Left lung (tissue), 10 donors: ENCODE measurements around the gene TNP2. TPM values are rescaled to one million over a fixed set of nuclear protein-coding genes. Genes with fewer than 3 reads are reported as not detected.

ENCODE experiments used
- ATAC-seq: fragments of 200-7000 bp; cut with Tn5 transposase; one replicate; pipeline ENCODE4 v1.9.1; 2020; ENCODE audit warnings: moderate library complexity
- DNase-seq, 4 donors: peaks; one replicate each; pipeline ENCODE4 v3.0.0-alpha.2; 2013 to 2020
- H3K27ac ChIP-seq, 2 donors: fragments of 200-600 bp; sonication (generic) in 1 of 2; one replicate each; pipeline versions ENCODE4 v1.5.0 to v1.8.0; 2020 to 2021
- H3K27me3 ChIP-seq, 2 donors: fragments of 200-600 bp; sonication (generic) in 1 of 2; one replicate each; pipeline versions ENCODE4 v1.5.0 to v1.8.0; 2020 to 2021
- H3K36me3 ChIP-seq, 2 donors: fragments of 200-600 bp; sonication (generic) in 1 of 2; one replicate each; pipeline versions ENCODE4 v1.5.0 to v1.8.0; 2020 to 2021
- H3K4me1 ChIP-seq, 2 donors: fragments of 200-600 bp; one replicate each; pipeline ENCODE4 v1.8.0; 2021
- H3K4me3 ChIP-seq, 2 donors: fragments of 200-600 bp; sonication (generic) in 1 of 2; one replicate each; pipeline versions ENCODE4 v1.5.0 to v1.8.0; 2020 to 2021; ENCODE audit warnings: mild to moderate bottlenecking in 1 of 2
- H3K9me3 ChIP-seq, 2 donors: fragments of 200-600 bp; sonication (generic) in 1 of 2; one replicate each; pipeline versions ENCODE4 v1.5.0 to v1.8.0; 2020 to 2021
- intact Hi-C, 2 donors: fragments of 100-400 bp; cut with DNase I; formaldehyde crosslinking; loops; one replicate each; pipeline versions ENCODE4 v1.11.2 to v1.14.2; 2022
- polyA plus RNA-seq, 6 donors: library from polyadenylated mRNA; unstranded; fragments of 120-200 nt; gene quantifications; one replicate each; pipeline ENCODE4 v1.2.1, GENCODE V29; 2013; ENCODE audit not compliant: insufficient read length in 6 of 6
- total RNA-seq, 2 donors: library from RNA; stranded (reverse); fragmentation: NEBNext Ultra II Directional; extraction: Animal tissue kit (Norgen Biotek cat#: 25700); gene quantifications; one replicate each; pipeline ENCODE4 v1.2.1, GENCODE V29; 2021
- TF ChIP-seq, protein P1 (sequence below), 2 donors: fragments of 200-600 bp; sonication (generic) in 1 of 2; IDR thresholded peaks; one replicate each; pipeline versions ENCODE4 v1.5.0 to v1.8.0; 2021; ENCODE audit warnings: antibody characterized with exemption in 2 of 2
- donor health status: DM: no; HTN: yes; CAD: no.
- donor health status: DM: no; HTN: no; CAD: no.

Gene TNP2
- total and polyA plus RNA-seq, 8 donors = not detected

GRCh38 chr16:11234884-11235702 is 34.0 kb downstream of the TNP2 start:
- peaks cover 0 to 64% of the 10 kb centered on the region in 2 donors for H3K4me1 ChIP-seq
- intact Hi-C loops = no loop called here
- no peak overlapping the region for H3K4me3 ChIP-seq
- TF ChIP-seq, protein P1, sequence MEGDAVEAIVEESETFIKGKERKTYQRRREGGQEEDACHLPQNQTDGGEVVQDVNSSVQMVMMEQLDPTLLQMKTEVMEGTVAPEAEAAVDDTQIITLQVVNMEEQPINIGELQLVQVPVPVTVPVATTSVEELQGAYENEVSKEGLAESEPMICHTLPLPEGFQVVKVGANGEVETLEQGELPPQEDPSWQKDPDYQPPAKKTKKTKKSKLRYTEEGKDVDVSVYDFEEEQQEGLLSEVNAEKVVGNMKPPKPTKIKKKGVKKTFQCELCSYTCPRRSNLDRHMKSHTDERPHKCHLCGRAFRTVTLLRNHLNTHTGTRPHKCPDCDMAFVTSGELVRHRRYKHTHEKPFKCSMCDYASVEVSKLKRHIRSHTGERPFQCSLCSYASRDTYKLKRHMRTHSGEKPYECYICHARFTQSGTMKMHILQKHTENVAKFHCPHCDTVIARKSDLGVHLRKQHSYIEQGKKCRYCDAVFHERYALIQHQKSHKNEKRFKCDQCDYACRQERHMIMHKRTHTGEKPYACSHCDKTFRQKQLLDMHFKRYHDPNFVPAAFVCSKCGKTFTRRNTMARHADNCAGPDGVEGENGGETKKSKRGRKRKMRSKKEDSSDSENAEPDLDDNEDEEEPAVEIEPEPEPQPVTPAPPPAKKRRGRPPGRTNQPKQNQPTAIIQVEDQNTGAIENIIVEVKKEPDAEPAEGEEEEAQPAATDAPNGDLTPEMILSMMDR (IDR thresholded peaks at IDR 0.05) = no peak
- peak overlapping the region in 1 of 2 donors; percentile 77 for H3K27ac ChIP-seq
- no peak for ATAC-seq
- DNase-seq = peak in 1 of 4 donors; percentile 38
- no peaks in the 10 kb centered on the region for H3K9me3 ChIP-seq
- H3K36me3 ChIP-seq = no peaks in the 10 kb centered on the region
- H3K27me3 ChIP-seq = no peaks in the 10 kb centered on the region

DNA sequence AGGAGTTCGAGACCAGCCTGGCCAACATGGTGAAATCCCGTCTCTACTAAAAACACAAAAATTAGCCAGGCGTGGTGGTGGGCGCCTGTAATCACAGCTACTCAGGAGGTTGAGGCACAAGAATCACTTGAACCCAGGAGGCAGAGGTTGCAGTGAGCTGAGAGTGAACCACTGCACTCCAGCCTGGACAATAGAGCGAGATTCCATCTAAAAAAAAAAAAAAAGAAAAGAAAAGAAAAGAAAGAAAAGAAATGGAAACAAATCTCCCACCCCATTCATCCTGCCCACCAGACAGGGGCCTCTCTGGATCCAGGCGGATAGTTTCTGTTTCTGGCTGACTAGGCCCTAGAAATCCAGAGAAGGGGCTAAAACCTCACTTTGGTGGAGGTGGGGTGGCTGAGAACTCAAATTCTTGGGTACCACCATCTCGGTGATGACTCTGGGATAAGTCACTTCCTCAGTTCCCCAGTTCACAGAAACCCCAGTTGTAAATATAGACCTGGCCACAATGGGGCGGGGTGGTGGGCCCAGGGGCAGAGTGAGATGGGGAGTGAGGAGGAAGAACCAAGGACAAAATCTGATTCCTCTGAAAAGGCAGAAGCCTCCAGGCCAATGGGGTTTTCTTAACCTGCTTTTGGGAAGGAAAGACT is 35.3 kb downstream of the TNP2 start:
- Histone ChIP-seq H3K27ac (peak overlapping the region in 1 of 2 donors; percentile 77), H3K9me3 (no peaks in the 10 kb centered on the region), H3K4me3 (no peak overlapping the region), H3K4me1 (peaks cover 0 to 62% of the 10 kb centered on the region in 2 donors), H3K27me3 (no peaks in the 10 kb centered on the region), H3K36me3 (no peaks in the 10 kb centered on the region)
- TF ChIP-seq, protein P1 (IDR thresholded peaks at IDR 0.05) = no peak
- no peak for ATAC-seq
- intact Hi-C loops = no loop called here
- no peak for DNase-seq

GRCh38 chr16:11232852-11233726 is 36.0 kb downstream of the TNP2 start:
- no peaks in the 10 kb centered on the region for H3K27me3 ChIP-seq
- H3K36me3 ChIP-seq = no peaks in the 10 kb centered on the region
- no peaks in the 10 kb centered on the region for H3K9me3 ChIP-seq
- H3K27ac ChIP-seq = peak overlapping the region; percentile 4 to 77
- H3K4me1 ChIP-seq = peaks cover 0 to 62% of the 10 kb centered on the region in 2 donors
- peak overlapping the region in 1 of 2 donors; percentile 3 for H3K4me3 ChIP-seq
- DNase-seq (peak in 3 of 4 donors; percentile 43 to 91 (median 85)), ATAC-seq (peak; percentile 60)
- intact Hi-C loops = no loop called here
- TF ChIP-seq, protein P1 (IDR thresholded peaks at IDR 0.05) = no peak

DNA sequence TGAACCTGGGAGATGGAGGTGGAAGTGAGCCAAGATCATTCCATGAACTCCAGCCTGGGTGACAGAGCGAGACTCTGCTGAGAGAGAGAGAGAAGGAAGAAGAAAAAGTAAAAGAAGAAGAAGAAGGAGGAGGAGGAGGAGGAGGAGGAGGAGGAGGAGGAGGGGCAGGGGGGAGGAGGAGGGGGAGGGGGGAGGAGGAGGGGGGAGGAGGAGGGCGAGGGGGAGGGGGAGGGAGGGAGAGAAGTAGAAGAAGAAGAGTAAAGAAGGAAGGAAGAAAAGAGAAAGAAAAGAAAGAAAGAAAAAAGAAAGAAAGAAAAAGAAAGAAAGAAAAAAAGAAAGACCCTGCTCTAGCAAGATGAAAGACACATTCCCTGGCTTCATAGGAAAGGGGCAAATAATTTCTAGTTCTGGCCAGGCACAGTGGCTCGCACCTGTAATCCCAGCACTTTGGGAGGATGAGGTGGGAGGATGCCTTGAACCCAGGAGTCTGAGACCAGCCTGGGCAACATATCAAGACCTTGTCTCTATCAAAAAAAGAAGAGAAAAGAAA is 36.7 kb downstream of the TNP2 start:
- no peaks in the 10 kb centered on the region for H3K36me3 ChIP-seq
- DNase-seq (no peak), ATAC-seq (no peak)
- H3K4me1 ChIP-seq = peaks cover 0 to 59% of the 10 kb centered on the region in 2 donors
- H3K9me3 ChIP-seq = no peaks in the 10 kb centered on the region
- TF ChIP-seq, protein P1 (IDR thresholded peaks at IDR 0.05) = no peak
- no peak overlapping the region for H3K4me3 ChIP-seq
- intact Hi-C loops = no loop called here
- H3K27ac ChIP-seq = peak overlapping the region; percentile 4 to 77
- no peaks in the 10 kb centered on the region for H3K27me3 ChIP-seq
